DND-41 (cell line): ENCODE results near the gene SPATS2.

Experiments used
- EZH2 ChIP-seq: IDR thresholded peaks from 3 replicates; pipeline ENCODE4 v1.6.1; 2012; ENCODE audit warnings: borderline replicate concordance, low read depth, mild to moderate bottlenecking, moderate library complexity, low read length, inconsistent platforms; ENCODE audit not compliant: severe bottlenecking
- TF ChIP-seq, protein P1 (sequence below): IDR thresholded peaks from 2 replicates; pipeline ENCODE4 v1.5.1; 2012; ENCODE audit warnings: borderline replicate concordance, low read length, moderate library complexity, mild to moderate bottlenecking; ENCODE audit not compliant: poor library complexity, severe bottlenecking; ENCODE audit errors: extremely low read depth

DNA sequence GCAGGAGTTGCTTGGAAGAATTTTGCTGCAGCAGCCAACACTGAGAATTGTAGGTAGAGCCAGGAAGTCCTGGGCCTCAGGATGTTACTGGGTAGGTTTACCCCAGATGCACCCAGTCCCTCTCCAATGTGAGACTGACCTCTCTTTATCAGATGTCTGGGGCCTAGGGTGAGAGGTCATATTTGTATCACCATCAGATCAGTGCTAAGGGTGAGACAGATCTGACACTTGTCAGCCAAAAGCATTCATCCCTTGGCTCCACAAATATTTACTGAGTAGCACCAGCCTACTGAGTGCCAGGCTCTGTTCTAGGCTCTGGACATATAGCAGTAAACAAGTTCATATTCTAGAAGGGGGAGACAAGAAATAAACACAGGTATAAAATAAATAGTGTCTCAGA lies 39.9 kb upstream of the SPATS2 start:
- TF ChIP-seq, protein P1, sequence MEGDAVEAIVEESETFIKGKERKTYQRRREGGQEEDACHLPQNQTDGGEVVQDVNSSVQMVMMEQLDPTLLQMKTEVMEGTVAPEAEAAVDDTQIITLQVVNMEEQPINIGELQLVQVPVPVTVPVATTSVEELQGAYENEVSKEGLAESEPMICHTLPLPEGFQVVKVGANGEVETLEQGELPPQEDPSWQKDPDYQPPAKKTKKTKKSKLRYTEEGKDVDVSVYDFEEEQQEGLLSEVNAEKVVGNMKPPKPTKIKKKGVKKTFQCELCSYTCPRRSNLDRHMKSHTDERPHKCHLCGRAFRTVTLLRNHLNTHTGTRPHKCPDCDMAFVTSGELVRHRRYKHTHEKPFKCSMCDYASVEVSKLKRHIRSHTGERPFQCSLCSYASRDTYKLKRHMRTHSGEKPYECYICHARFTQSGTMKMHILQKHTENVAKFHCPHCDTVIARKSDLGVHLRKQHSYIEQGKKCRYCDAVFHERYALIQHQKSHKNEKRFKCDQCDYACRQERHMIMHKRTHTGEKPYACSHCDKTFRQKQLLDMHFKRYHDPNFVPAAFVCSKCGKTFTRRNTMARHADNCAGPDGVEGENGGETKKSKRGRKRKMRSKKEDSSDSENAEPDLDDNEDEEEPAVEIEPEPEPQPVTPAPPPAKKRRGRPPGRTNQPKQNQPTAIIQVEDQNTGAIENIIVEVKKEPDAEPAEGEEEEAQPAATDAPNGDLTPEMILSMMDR = no peak
- no peak for TF ChIP-seq EZH2
